Measurements from ENCODE around the gene COQ2. TPM values are rescaled to one million over a fixed set of nuclear protein-coding genes. Genes with fewer than 3 reads are reported as not detected.

COQ2 gene
- polyA plus RNA-seq, 1 experiment, result 18.9 TPM

DNA sequence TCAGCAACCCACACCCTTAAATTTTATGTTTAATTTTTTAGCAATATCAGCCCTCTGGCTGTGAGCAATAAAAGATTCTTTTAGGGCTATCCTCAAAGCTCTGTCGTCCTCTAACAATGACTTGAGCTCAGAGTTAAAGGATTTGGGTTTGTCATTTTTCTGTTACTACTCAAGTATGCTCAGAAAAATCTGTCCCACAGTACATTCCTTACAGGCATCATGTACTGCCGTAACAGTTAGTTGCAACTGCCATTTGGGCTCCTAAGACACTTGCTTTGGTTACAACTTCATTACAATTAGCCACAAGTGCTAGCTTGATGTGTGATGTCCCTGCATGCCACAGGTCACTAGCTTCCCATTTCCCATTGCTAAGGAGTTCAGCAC, 33.2 kb downstream of the COQ2 start:
- Histone ChIP-seq H3K9me3 (ENCODE audit: control insufficient read depth, insufficient read depth, low read length) (no peaks in the 10 kb centered on the region; the same call in 1 of the 2 replicates), H3K4me3 (ENCODE audit: low read depth, low read length) (no peak overlapping the region), H3K27me3 (ENCODE audit: control insufficient read depth, insufficient read depth, low read length) (no peaks in the 10 kb centered on the region), H3K27ac (ENCODE audit: low read depth, low read length) (no peak overlapping the region)
- DNase-seq (ENCODE audit: low read depth, low spot score), result no peak
- ChIA-PET CTCF (interaction anchor here (0.7 to 2.1 kb wide), 4 partner anchors 9 to 197 kb away, joined by 3 to 8 read pairs (median 6); no protein-coding TSS in a partner anchor), POLR2A (no interaction called here)
- TF ChIP-seq CTCF (IDR thresholded peaks at IDR 0.05; ENCODE audit: low read depth, low read length), result no peak

DNA sequence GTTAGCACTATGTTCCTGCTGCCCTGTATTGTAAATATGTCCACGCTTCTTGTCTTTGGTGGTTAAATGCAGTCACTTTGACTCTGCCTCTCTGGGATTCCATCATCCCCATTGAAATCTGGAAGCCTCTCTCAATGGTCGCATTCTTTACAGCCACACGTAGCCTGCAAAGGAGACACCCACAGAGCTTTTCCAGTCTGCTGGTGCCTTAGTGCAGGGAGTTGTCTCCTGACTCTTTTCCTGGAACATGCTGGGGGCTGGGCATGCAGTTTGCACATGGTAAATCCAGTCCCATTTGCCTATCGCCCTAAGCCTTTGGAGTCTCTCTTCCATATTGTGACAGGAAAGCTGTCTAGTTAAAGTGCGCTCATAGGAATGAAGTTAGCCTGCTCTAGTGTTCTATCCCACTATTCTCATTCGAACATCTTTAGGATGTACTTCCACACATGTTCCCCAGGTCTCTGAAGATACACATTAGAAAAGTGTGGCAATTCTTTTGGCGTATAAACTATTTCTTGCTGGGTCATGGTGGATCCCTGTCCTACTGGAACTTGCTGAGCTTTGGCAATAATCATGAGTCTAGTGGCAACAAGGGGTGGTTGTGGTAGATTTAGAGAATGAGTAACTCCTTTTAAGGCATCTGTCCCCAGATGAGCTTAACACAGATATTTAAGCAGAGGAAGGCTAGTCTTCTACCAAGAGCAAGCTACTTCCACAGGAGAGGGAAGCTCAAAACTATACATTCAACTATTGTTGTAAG, 33.7 kb downstream of the COQ2 start:
- no peak for DNase-seq (ENCODE audit: low read depth, low spot score)
- ChIA-PET POLR2A (no interaction called here), CTCF (interaction anchor here (0.7 to 2.1 kb wide), 4 partner anchors 10 to 196 kb away, joined by 3 to 8 read pairs (median 6); no protein-coding TSS in a partner anchor)
- Histone ChIP-seq H3K4me3 (ENCODE audit: low read depth, low read length) (no peak overlapping the region), H3K27me3 (ENCODE audit: control insufficient read depth, insufficient read depth, low read length) (no peaks in the 10 kb centered on the region), H3K27ac (ENCODE audit: low read depth, low read length) (no peak overlapping the region), H3K9me3 (ENCODE audit: control insufficient read depth, insufficient read depth, low read length) (no peaks in the 10 kb centered on the region)
- no peak for TF ChIP-seq CTCF (IDR thresholded peaks at IDR 0.05; ENCODE audit: low read depth, low read length)

GRCh38 chr4:83248486-83248885, 36.1 kb downstream of the COQ2 start:
- TF ChIP-seq CTCF (IDR thresholded peaks at IDR 0.05; ENCODE audit: low read depth, low read length), result no peak
- Histone ChIP-seq H3K27ac (ENCODE audit: low read depth, low read length) (no peak overlapping the region), H3K9me3 (ENCODE audit: control insufficient read depth, insufficient read depth, low read length) (no peaks in the 10 kb centered on the region), H3K27me3 (ENCODE audit: control insufficient read depth, insufficient read depth, low read length) (no peaks in the 10 kb centered on the region), H3K4me3 (ENCODE audit: low read depth, low read length) (no peak overlapping the region)
- DNase-seq (ENCODE audit: low read depth, low spot score), result no peak
- CTCF ChIA-PET, result no interaction called here
- POLR2A ChIA-PET, result interaction anchor here (0.5 kb wide), 1 partner anchor 25 kb away, joined by 7 read pairs; no protein-coding TSS in a partner anchor

- no peak for DNase-seq (ENCODE audit: low read depth, low spot score)
- Histone ChIP-seq H3K27me3 (ENCODE audit: control insufficient read depth, insufficient read depth, low read length) (no peaks in the 10 kb centered on the region), H3K4me3 (ENCODE audit: low read depth, low read length) (no peak overlapping the region), H3K9me3 (ENCODE audit: control insufficient read depth, insufficient read depth, low read length) (no peaks in the 10 kb centered on the region), H3K27ac (ENCODE audit: low read depth, low read length) (no peak overlapping the region)
- no peak for TF ChIP-seq CTCF (IDR thresholded peaks at IDR 0.05; ENCODE audit: low read depth, low read length)
- ChIA-PET POLR2A (no interaction called here), CTCF (interaction anchor here (1.1 kb wide), 1 partner anchor 13 kb away, joined by 3 read pairs; no protein-coding TSS in a partner anchor)
Measured at GRCh38 chr4:83247415-83248357, 36.9 kb downstream of the COQ2 start.
